Cardiac muscle cell (in vitro differentiated cells and primary cell): Measurements from ENCODE around the gene WDR44. TPM values are rescaled to one million over a fixed set of nuclear protein-coding genes. Genes with fewer than 3 reads are reported as not detected.

Source experiments
- DNase-seq, 2 donors: peaks; one replicate each; pipeline versions ENCODE4 v3.0.0 to v3.0.0-alpha.2; 2010 to 2017; ENCODE audit warnings: low read depth in 1 of 2, low spot score in 1 of 2
- H3K27ac ChIP-seq: fragments of 200-600 bp; sonication (generic); 2 replicates; pipeline ENCODE4 v1.5.1; 2016
- H3K27me3 ChIP-seq: fragments of 200-600 bp; sonication (generic); 2 replicates; pipeline ENCODE4 v1.6.0; 2016; ENCODE audit warnings: control low read depth
- H3K36me3 ChIP-seq: fragments of 200-600 bp; sonication (generic); 2 replicates; pipeline ENCODE4 v1.5.1; 2016; ENCODE audit warnings: control low read depth
- H3K4me1 ChIP-seq: fragments of 200-600 bp; sonication (generic); 2 replicates; pipeline ENCODE4 v1.8.1; 2017; ENCODE audit warnings: low read depth, mild to moderate bottlenecking, mixed run types
- H3K4me3 ChIP-seq: fragments of 200-600 bp; sonication (generic); 2 replicates; pipeline ENCODE4 v1.5.1; 2016; ENCODE audit warnings: mild to moderate bottlenecking
- H3K9me3 ChIP-seq: fragments of 200-600 bp; sonication (generic); 2 replicates; pipeline ENCODE4 v1.5.1; 2017; ENCODE audit warnings: low read depth, mild to moderate bottlenecking, control low read depth
- CTCF ChIP-seq: IDR thresholded peaks from 2 replicates; pipeline ENCODE4 v1.5.1; 2012; ENCODE audit warnings: low read depth, mild to moderate bottlenecking, low read length
- polyA plus RNA-seq: library from polyadenylated mRNA; unstranded; fragments of >200 nt; fragmentation: Nextera tagmentation; extraction: Ambion mirVana; gene quantifications from 2 replicates; pipeline ENCODE4 v1.2.1, GENCODE V29; 2016
- total RNA-seq: library from RNA; depleted of rRNA; stranded (reverse); fragments of >200 nt; gene quantifications from 2 replicates; pipeline ENCODE4 v1.2.3, GENCODE V29; 2016

Gene WDR44
- total and polyA plus RNA-seq, 2 experiments from 2014 or later = 11.9 to 15.9 TPM

GRCh38 chrX:118350706-118351105 is 4.8 kb downstream of the WDR44 start:
- no peak for DNase-seq
- H3K9me3 ChIP-seq = no peaks in the 10 kb centered on the region
- H3K27ac ChIP-seq = no peak overlapping the region
- peaks cover 2% of the 10 kb centered on the region for H3K4me1 ChIP-seq
- H3K27me3 ChIP-seq = no peaks in the 10 kb centered on the region
- H3K36me3 ChIP-seq = no peaks in the 10 kb centered on the region
- no peak for TF ChIP-seq CTCF
- H3K4me3 ChIP-seq = no peak overlapping the region

GRCh38 chrX:118352566-118352965 is 6.7 kb downstream of the WDR44 start:
- no peak for TF ChIP-seq CTCF
- DNase-seq = no peak

GRCh38 chrX:118353081-118353850 is 7.4 kb downstream of the WDR44 start:
- no peak for TF ChIP-seq CTCF
- no peak overlapping the region for H3K27ac ChIP-seq
- H3K9me3 ChIP-seq = no peaks in the 10 kb centered on the region
- H3K27me3 ChIP-seq = no peaks in the 10 kb centered on the region
- no peaks in the 10 kb centered on the region for H3K36me3 ChIP-seq
- no peak for DNase-seq
- H3K4me3 ChIP-seq = no peak overlapping the region
- no peaks in the 10 kb centered on the region for H3K4me1 ChIP-seq

More at GRCh38 chrX:118352566-118352965, 6.7 kb downstream of the WDR44 start:
- no peaks in the 10 kb centered on the region for H3K27me3 ChIP-seq
- no peaks in the 10 kb centered on the region for H3K36me3 ChIP-seq
- H3K4me1 ChIP-seq = peaks cover 2% of the 10 kb centered on the region
- H3K4me3 ChIP-seq = no peak overlapping the region
- no peaks in the 10 kb centered on the region for H3K9me3 ChIP-seq
- no peak overlapping the region for H3K27ac ChIP-seq

- H3K4me1 ChIP-seq = peaks cover 3% of the 10 kb centered on the region
- no peaks in the 10 kb centered on the region for H3K27me3 ChIP-seq
- no peaks in the 10 kb centered on the region for H3K36me3 ChIP-seq
- no peaks in the 10 kb centered on the region for H3K9me3 ChIP-seq
- no peak overlapping the region for H3K27ac ChIP-seq
- H3K4me3 ChIP-seq = no peak overlapping the region
- TF ChIP-seq CTCF = no peak
- no peak for DNase-seq
These were observed 9.5 kb downstream of the WDR44 start for GRCh38 chrX:118355225-118355920.

GRCh38 chrX:118356154-118356701 is 10.3 kb downstream of the WDR44 start:
- no peak for TF ChIP-seq CTCF
- Histone ChIP-seq H3K4me3 (no peak overlapping the region), H3K36me3 (no peaks in the 10 kb centered on the region), H3K9me3 (no peaks in the 10 kb centered on the region), H3K27ac (no peak overlapping the region), H3K4me1 (peaks cover 10% of the 10 kb centered on the region), H3K27me3 (no peaks in the 10 kb centered on the region)
- DNase-seq = no peak
